ENCODE data around the gene NRAS. TPM values are rescaled to one million over a fixed set of nuclear protein-coding genes. Genes with fewer than 3 reads are reported as not detected.
A peak's percentile ranks its signal among the peaks of the same experiment; 100 is the strongest.

NRAS gene
- total and polyA plus RNA-seq, 9 of the 15 experiments (the other 6 are each of a cell fraction or from before 2014, with no cell fraction given) = 40.7 to 94.5 (median 75.4) TPM

- no peak; the same call in 1 of the 2 replicates for TF ChIP-seq MGA (IDR thresholded peaks at IDR 0.05)
- TF ChIP-seq PURB (CRISPR knock-in tag; IDR thresholded peaks at IDR 0.05; ENCODE audit: low read depth) = no peak
- peak; percentile 37 for TF ChIP-seq HNRNPLL (IDR thresholded peaks at IDR 0.05; ENCODE audit: low read depth, low read length, poor library complexity, severe bottlenecking)
- no peak for TF ChIP-seq HNRNPUL1 (IDR thresholded peaks at IDR 0.05; ENCODE audit: low read length)
- TF ChIP-seq ETS1 (conservative IDR thresholded peaks at IDR 0.05; ENCODE audit: control insufficient read depth, low read depth, low read length) = peak; percentile 98
- TF ChIP-seq SFPQ (IDR thresholded peaks at IDR 0.05; ENCODE audit: low read depth, low read length) = no peak
- TF ChIP-seq ZKSCAN8 (CRISPR knock-in tag; IDR thresholded peaks at IDR 0.05) = no peak
- TF ChIP-seq ZNF449 (CRISPR knock-in tag; IDR thresholded peaks at IDR 0.05) = peak; percentile 38; the same call in 1 of the 2 replicates
- no peak; the same call in 1 of the 2 replicates for TF ChIP-seq ZNF24 (IDR thresholded peaks at IDR 0.05)
Measured at GRCh38 chr1:114757455-114758255, 41.1 kb upstream of the NRAS start, which contains the start of gene CSDE1 (continued).
